ENCODE data around the gene DHODH. TPM values are rescaled to one million over a fixed set of nuclear protein-coding genes. Genes with fewer than 3 reads are reported as not detected.
"Not testable (repeated sequence)": the region's sequence is repeated elsewhere in the genome, so short reads cannot be mapped to it uniquely, and the experiment has no call there.

The DHODH gene
- total and polyA plus RNA-seq, 2 of the 13 experiments (the other 11 are each of a cell fraction or from before 2014, with no cell fraction given): 10.7 to 16.4 TPM

GRCh38 chr16:71995038-71995437, 13.5 kb upstream of the DHODH start (continued):
- TF ChIP-seq ZNF674 (CRISPR knock-in tag; IDR thresholded peaks at IDR 0.05; ENCODE audit: low read depth) (no peak), FOXP1 (IDR thresholded peaks at IDR 0.05) (no peak), FOXP1 (CRISPR knock-in tag; IDR thresholded peaks at IDR 0.05) (no peak), ZNF142 (CRISPR knock-in tag; IDR thresholded peaks at IDR 0.05) (no peak), ZNF552 (CRISPR knock-in tag; IDR thresholded peaks at IDR 0.05; ENCODE audit: borderline replicate concordance) (no peak), PATZ1 (CRISPR knock-in tag; IDR thresholded peaks at IDR 0.05) (no peak), SAP130 (CRISPR knock-in tag; IDR thresholded peaks at IDR 0.05; ENCODE audit: low read depth) (no peak), HOXA7 (CRISPR knock-in tag; IDR thresholded peaks at IDR 0.05) (no peak), ZNF329 (CRISPR knock-in tag; IDR thresholded peaks at IDR 0.05; ENCODE audit: low read depth) (no peak), FOXO4 (CRISPR knock-in tag; conservative IDR thresholded peaks at IDR 0.05) (no peak)

GRCh38 chr16:71997578-71997977, 11.0 kb upstream of the DHODH start:
- H3K27me3 ChIP-seq (ENCODE audit: control insufficient read depth in 1 of 2, insufficient read depth in 2 of 2, low read length in 2 of 2); H3K4me2 ChIP-seq (ENCODE audit: low read depth, low read length); CTCF ChIA-PET (ENCODE audit: low intra/inter-chr PET ratio, low total read pairs); FAIRE-seq; intact Hi-C loops (cut with micrococcal nuclease; ENCODE audit: unreplicated experiment); BruUV-seq (replicated peaks); in situ Hi-C loops (cut with HindIII; ENCODE audit: extremely low pct_ligation_motif_present, low pct_unique_long_range_greater_than_20kb); H3K79me2 ChIP-seq (ENCODE audit: insufficient read depth, low read length); H3K9me3 ChIP-seq (ENCODE audit: low read length); POLR2A ChIA-PET; H3K36me3 ChIP-seq (replicated peaks in 1 of 2; ENCODE audit: control insufficient read depth in 1 of 2, insufficient read depth in 2 of 2, low read length in 2 of 2); H3K27ac ChIP-seq (ENCODE audit: extremely low read length, insufficient read depth, low read length); H3K4me3 ChIP-seq (replicated peaks in 1 of 3; ENCODE audit: insufficient read depth in 1 of 3, low read depth in 2 of 3, low read length in 3 of 3); ATAC-seq; DNase-seq (ENCODE audit: low spot score); H2AFZ ChIP-seq (ENCODE audit: low read length); H4K20me1 ChIP-seq (ENCODE audit: insufficient read depth, low read length); H3K9ac ChIP-seq (ENCODE audit: insufficient read depth, low read depth, low read length): not testable (repeated sequence)
- WGBS (ENCODE audit: low lambda C conversion rate): 74% methylated on average over 9 of the region's 9 CpGs
- H3K4me1 ChIP-seq (ENCODE audit: insufficient read depth, low read length): peaks cover 34% of the 10 kb centered on the region
